ENCODE data around the gene AFAP1. TPM values are rescaled to one million over a fixed set of nuclear protein-coding genes. Genes with fewer than 3 reads are reported as not detected.
A peak's percentile ranks its signal among the peaks of the same experiment; 100 is the strongest.

The AFAP1 gene
- total RNA-seq, 1 donor from 2014 or later = 67.9 TPM

- no peak for FAIRE-seq
- no peak overlapping the region for H3K4me3 ChIP-seq (ENCODE audit: insufficient read depth, low read depth, low read length)
- H3K9ac ChIP-seq (ENCODE audit: low read length) = no peak overlapping the region
- no peaks in the 10 kb centered on the region for H3K27me3 ChIP-seq (ENCODE audit: insufficient read depth, low read length)
- H3K4me2 ChIP-seq (ENCODE audit: low read length) = no peak overlapping the region
- no peak overlapping the region for H2AFZ ChIP-seq (ENCODE audit: low read depth, low read length)
- Mint-ChIP-seq H3K9me3 (ENCODE audit: unreplicated experiment) (no peaks in the 10 kb centered on the region), H3K4me1 (ENCODE audit: low read depth, unreplicated experiment) (no peaks in the 10 kb centered on the region), H3K27ac (ENCODE audit: unreplicated experiment) (no peak overlapping the region), H3K4me3 (ENCODE audit: unreplicated experiment) (no peak overlapping the region), H3K36me3 (ENCODE audit: low read depth, unreplicated experiment) (peaks cover 28% of the 10 kb centered on the region), H3K27me3 (ENCODE audit: low read depth, unreplicated experiment) (no peaks in the 10 kb centered on the region)
- peaks cover 71% of the 10 kb centered on the region for H3K79me2 ChIP-seq (ENCODE audit: insufficient read depth, low read length)
- no peak overlapping the region for H3K27ac ChIP-seq (ENCODE audit: low read depth, low read length)
- no peak for DNase-seq (ENCODE audit: low read depth)
- no peaks in the 10 kb centered on the region for H3K4me1 ChIP-seq (ENCODE audit: insufficient read depth, low read length)
- H3K36me3 ChIP-seq (ENCODE audit: insufficient read depth, low read length) = peaks cover 82% of the 10 kb centered on the region
- H3K9me3 ChIP-seq (ENCODE audit: insufficient read depth, low read depth, low read length) = no peaks in the 10 kb centered on the region
- peaks cover 65% of the 10 kb centered on the region for H4K20me1 ChIP-seq (ENCODE audit: insufficient read depth, low read length)
- TF ChIP-seq, protein P1, sequence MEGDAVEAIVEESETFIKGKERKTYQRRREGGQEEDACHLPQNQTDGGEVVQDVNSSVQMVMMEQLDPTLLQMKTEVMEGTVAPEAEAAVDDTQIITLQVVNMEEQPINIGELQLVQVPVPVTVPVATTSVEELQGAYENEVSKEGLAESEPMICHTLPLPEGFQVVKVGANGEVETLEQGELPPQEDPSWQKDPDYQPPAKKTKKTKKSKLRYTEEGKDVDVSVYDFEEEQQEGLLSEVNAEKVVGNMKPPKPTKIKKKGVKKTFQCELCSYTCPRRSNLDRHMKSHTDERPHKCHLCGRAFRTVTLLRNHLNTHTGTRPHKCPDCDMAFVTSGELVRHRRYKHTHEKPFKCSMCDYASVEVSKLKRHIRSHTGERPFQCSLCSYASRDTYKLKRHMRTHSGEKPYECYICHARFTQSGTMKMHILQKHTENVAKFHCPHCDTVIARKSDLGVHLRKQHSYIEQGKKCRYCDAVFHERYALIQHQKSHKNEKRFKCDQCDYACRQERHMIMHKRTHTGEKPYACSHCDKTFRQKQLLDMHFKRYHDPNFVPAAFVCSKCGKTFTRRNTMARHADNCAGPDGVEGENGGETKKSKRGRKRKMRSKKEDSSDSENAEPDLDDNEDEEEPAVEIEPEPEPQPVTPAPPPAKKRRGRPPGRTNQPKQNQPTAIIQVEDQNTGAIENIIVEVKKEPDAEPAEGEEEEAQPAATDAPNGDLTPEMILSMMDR (IDR thresholded peaks at IDR 0.05; ENCODE audit: insufficient read depth, low read depth, low read length) = no peak
- no peak for TF ChIP-seq EZH2 (IDR thresholded peaks at IDR 0.05; ENCODE audit: insufficient read depth, low read length)
Observed at GRCh38 chr4:7795983-7796382, 143.7 kb downstream of the AFAP1 start.

- H3K9me3 ChIP-seq (ENCODE audit: insufficient read depth, low read depth, low read length) = no peaks in the 10 kb centered on the region
- H3K27ac ChIP-seq (ENCODE audit: low read depth, low read length) = no peak overlapping the region
- peaks cover 77% of the 10 kb centered on the region for H3K79me2 ChIP-seq (ENCODE audit: insufficient read depth, low read length)
- H3K4me1 ChIP-seq (ENCODE audit: insufficient read depth, low read length) = no peaks in the 10 kb centered on the region
- H3K4me2 ChIP-seq (ENCODE audit: low read length) = no peak overlapping the region
- no peak overlapping the region for H3K4me3 ChIP-seq (ENCODE audit: insufficient read depth, low read depth, low read length)
- no peaks in the 10 kb centered on the region for H3K27me3 ChIP-seq (ENCODE audit: insufficient read depth, low read length)
- Mint-ChIP-seq H3K9me3 (ENCODE audit: unreplicated experiment) (no peaks in the 10 kb centered on the region), H3K4me3 (ENCODE audit: unreplicated experiment) (no peak overlapping the region), H3K4me1 (ENCODE audit: low read depth, unreplicated experiment) (no peaks in the 10 kb centered on the region), H3K27ac (ENCODE audit: unreplicated experiment) (no peak overlapping the region), H3K27me3 (ENCODE audit: low read depth, unreplicated experiment) (no peaks in the 10 kb centered on the region), H3K36me3 (ENCODE audit: low read depth, unreplicated experiment) (peaks cover 18% of the 10 kb centered on the region)
- H3K36me3 ChIP-seq (ENCODE audit: insufficient read depth, low read length) = peaks cover 65% of the 10 kb centered on the region
- TF ChIP-seq EZH2 (IDR thresholded peaks at IDR 0.05; ENCODE audit: insufficient read depth, low read length) = no peak
- TF ChIP-seq, protein P1 (IDR thresholded peaks at IDR 0.05; ENCODE audit: insufficient read depth, low read depth, low read length) = no peak
- peaks cover 73% of the 10 kb centered on the region for H4K20me1 ChIP-seq (ENCODE audit: insufficient read depth, low read length)
- DNase-seq (ENCODE audit: low read depth) (no peak), FAIRE-seq (no peak)
- no peak overlapping the region for H3K9ac ChIP-seq (ENCODE audit: low read length)
- no peak overlapping the region for H2AFZ ChIP-seq (ENCODE audit: low read depth, low read length)
Observed at GRCh38 chr4:7793186-7793585, 146.5 kb downstream of the AFAP1 start.

- no peak overlapping the region for H3K4me3 ChIP-seq (ENCODE audit: insufficient read depth, low read depth, low read length)
- H2AFZ ChIP-seq (ENCODE audit: low read depth, low read length) = no peak overlapping the region
- no peaks in the 10 kb centered on the region for H3K4me1 ChIP-seq (ENCODE audit: insufficient read depth, low read length)
- H3K27me3 ChIP-seq (ENCODE audit: insufficient read depth, low read length) = no peaks in the 10 kb centered on the region
- no peak overlapping the region for H3K4me3 Mint-ChIP-seq (ENCODE audit: unreplicated experiment)
- H3K27ac ChIP-seq (ENCODE audit: low read depth, low read length) = no peak overlapping the region
- H3K36me3 Mint-ChIP-seq (ENCODE audit: low read depth, unreplicated experiment) = peaks cover 15% of the 10 kb centered on the region
- no peak for TF ChIP-seq EZH2 (IDR thresholded peaks at IDR 0.05; ENCODE audit: insufficient read depth, low read length)
- TF ChIP-seq, protein P1 (IDR thresholded peaks at IDR 0.05; ENCODE audit: insufficient read depth, low read depth, low read length) = no peak
- no peaks in the 10 kb centered on the region for H3K9me3 ChIP-seq (ENCODE audit: insufficient read depth, low read depth, low read length)
- H3K9ac ChIP-seq (ENCODE audit: low read length) = no peak overlapping the region
- no peaks in the 10 kb centered on the region for H3K9me3 Mint-ChIP-seq (ENCODE audit: unreplicated experiment)
- no peaks in the 10 kb centered on the region for H3K27me3 Mint-ChIP-seq (ENCODE audit: low read depth, unreplicated experiment)
- H3K27ac Mint-ChIP-seq (ENCODE audit: unreplicated experiment) = no peak overlapping the region
- peaks cover 69% of the 10 kb centered on the region for H4K20me1 ChIP-seq (ENCODE audit: insufficient read depth, low read length)
- H3K79me2 ChIP-seq (ENCODE audit: insufficient read depth, low read length) = peaks cover 79% of the 10 kb centered on the region
- DNase-seq (ENCODE audit: low read depth) (peak; percentile 31), FAIRE-seq (no peak)
- no peaks in the 10 kb centered on the region for H3K4me1 Mint-ChIP-seq (ENCODE audit: low read depth, unreplicated experiment)
- peaks cover 60% of the 10 kb centered on the region for H3K36me3 ChIP-seq (ENCODE audit: insufficient read depth, low read length)
- no peak overlapping the region for H3K4me2 ChIP-seq (ENCODE audit: low read length)
Observed at GRCh38 chr4:7792616-7793015, 147.0 kb downstream of the AFAP1 start.

Measured in astrocyte (in vitro differentiated cells and primary cell).